ENCODE data around the gene C16orf92. TPM values are rescaled to one million over a fixed set of nuclear protein-coding genes. Genes with fewer than 3 reads are reported as not detected.

C16orf92 gene
- total RNA-seq, 3 donors from 2014 or later (not counting 1 experiment from before 2014, with no cell fraction given), result not detected

- peaks cover 12% of the 10 kb centered on the region for H3K4me1 ChIP-seq (ENCODE audit: control insufficient read depth, insufficient read depth, low read length)
- H3K36me3 ChIP-seq (ENCODE audit: control insufficient read depth, insufficient read depth, low read length), result no peaks in the 10 kb centered on the region
- intact Hi-C loops (cut with micrococcal nuclease), result no loop called here
- Mint-ChIP-seq H3K4me1 (peaks cover 8 to 20% of the 10 kb centered on the region in 2 donors), H3K36me3 (no peaks in the 10 kb centered on the region), H3K9me3 (no peaks in the 10 kb centered on the region), H3K27ac (no peak overlapping the region), H3K4me3 (peak overlapping the region; percentile 2), H3K27me3 (ENCODE audit: low read depth in 2 of 2) (peaks cover 18 to 23% of the 10 kb centered on the region in 2 donors)
- no peak overlapping the region for H3K4me3 ChIP-seq (ENCODE audit: low read length)
- WGBS (ENCODE audit: insufficient coverage), result 86% methylated on average over 11 of the region's 11 CpGs
- no peak overlapping the region for H3K27ac ChIP-seq (ENCODE audit: low read length)
- H3K27me3 ChIP-seq (ENCODE audit: control insufficient read depth, insufficient read depth, low read length), result no peaks in the 10 kb centered on the region
- no peak for TF ChIP-seq CTCF (IDR thresholded peaks at IDR 0.05)
- no peak for ATAC-seq
- no peaks in the 10 kb centered on the region for H3K9me3 ChIP-seq (ENCODE audit: control insufficient read depth, insufficient read depth, low read length)
- no peak for DNase-seq
Measured at GRCh38 chr16:30023586-30023985, 588 bp downstream of the C16orf92 start.

GRCh38 chr16:30024451-30024850, 1.5 kb downstream of the C16orf92 start:
- Mint-ChIP-seq H3K4me3 (no peak overlapping the region), H3K36me3 (no peaks in the 10 kb centered on the region), H3K9me3 (no peaks in the 10 kb centered on the region), H3K27ac (no peak overlapping the region), H3K27me3 (ENCODE audit: low read depth in 2 of 2) (peaks cover 23 to 26% of the 10 kb centered on the region in 2 donors), H3K4me1 (peaks cover 8 to 20% of the 10 kb centered on the region in 2 donors)
- ATAC-seq (no peak), DNase-seq (no peak)
- Histone ChIP-seq H3K27me3 (ENCODE audit: control insufficient read depth, insufficient read depth, low read length) (peaks cover 9% of the 10 kb centered on the region), H3K36me3 (ENCODE audit: control insufficient read depth, insufficient read depth, low read length) (no peaks in the 10 kb centered on the region), H3K4me1 (ENCODE audit: control insufficient read depth, insufficient read depth, low read length) (peaks cover 12% of the 10 kb centered on the region), H3K4me3 (ENCODE audit: low read length) (no peak overlapping the region), H3K27ac (ENCODE audit: low read length) (no peak overlapping the region), H3K9me3 (ENCODE audit: control insufficient read depth, insufficient read depth, low read length) (no peaks in the 10 kb centered on the region)
- TF ChIP-seq CTCF (IDR thresholded peaks at IDR 0.05), result no peak
- WGBS (ENCODE audit: insufficient coverage), result 65% methylated on average over 16 of the region's 16 CpGs
- intact Hi-C loops (cut with micrococcal nuclease), result no loop called here

GRCh38 chr16:30025156-30025555, 2.2 kb downstream of the C16orf92 start:
- Histone ChIP-seq H3K4me3 (ENCODE audit: low read length) (no peak overlapping the region), H3K27me3 (ENCODE audit: control insufficient read depth, insufficient read depth, low read length) (peaks cover 14% of the 10 kb centered on the region), H3K27ac (ENCODE audit: low read length) (no peak overlapping the region), H3K4me1 (ENCODE audit: control insufficient read depth, insufficient read depth, low read length) (peaks cover 13% of the 10 kb centered on the region), H3K9me3 (ENCODE audit: control insufficient read depth, insufficient read depth, low read length) (no peaks in the 10 kb centered on the region), H3K36me3 (ENCODE audit: control insufficient read depth, insufficient read depth, low read length) (no peaks in the 10 kb centered on the region)
- peaks cover 8 to 26% of the 10 kb centered on the region in 2 donors for H3K4me1 Mint-ChIP-seq
- H3K27ac Mint-ChIP-seq, result no peak overlapping the region
- intact Hi-C loops (cut with micrococcal nuclease), result no loop called here
- no peak overlapping the region for H3K4me3 Mint-ChIP-seq
- DNase-seq (no peak), ATAC-seq (no peak)
- WGBS (ENCODE audit: insufficient coverage), result 82% methylated on average over 20 of the region's 20 CpGs
- H3K9me3 Mint-ChIP-seq, result no peaks in the 10 kb centered on the region
- H3K27me3 Mint-ChIP-seq (ENCODE audit: low read depth in 2 of 2), result peaks cover 30 to 33% of the 10 kb centered on the region in 2 donors
- no peak for TF ChIP-seq CTCF (IDR thresholded peaks at IDR 0.05)
- no peaks in the 10 kb centered on the region for H3K36me3 Mint-ChIP-seq

GRCh38 chr16:30025574-30025973, 2.6 kb downstream of the C16orf92 start:
- TF ChIP-seq CTCF (IDR thresholded peaks at IDR 0.05), result no peak
- Histone ChIP-seq H3K27ac (ENCODE audit: low read length) (no peak overlapping the region), H3K36me3 (ENCODE audit: control insufficient read depth, insufficient read depth, low read length) (no peaks in the 10 kb centered on the region), H3K27me3 (ENCODE audit: control insufficient read depth, insufficient read depth, low read length) (peaks cover 17% of the 10 kb centered on the region), H3K4me3 (ENCODE audit: low read length) (no peak overlapping the region), H3K9me3 (ENCODE audit: control insufficient read depth, insufficient read depth, low read length) (no peaks in the 10 kb centered on the region), H3K4me1 (ENCODE audit: control insufficient read depth, insufficient read depth, low read length) (peaks cover 18% of the 10 kb centered on the region)
- Mint-ChIP-seq H3K27ac (no peak overlapping the region), H3K9me3 (no peaks in the 10 kb centered on the region), H3K27me3 (ENCODE audit: low read depth in 2 of 2) (peaks cover 32 to 35% of the 10 kb centered on the region in 2 donors), H3K4me3 (no peak overlapping the region), H3K36me3 (no peaks in the 10 kb centered on the region), H3K4me1 (peaks cover 8 to 30% of the 10 kb centered on the region in 2 donors)
- WGBS (ENCODE audit: insufficient coverage), result 67% methylated on average over 7 of the region's 7 CpGs
- DNase-seq (no peak), ATAC-seq (no peak)
- intact Hi-C loops (cut with micrococcal nuclease), result no loop called here
